ENCODE data around the gene SNPH.

The SNPH gene

DNA sequence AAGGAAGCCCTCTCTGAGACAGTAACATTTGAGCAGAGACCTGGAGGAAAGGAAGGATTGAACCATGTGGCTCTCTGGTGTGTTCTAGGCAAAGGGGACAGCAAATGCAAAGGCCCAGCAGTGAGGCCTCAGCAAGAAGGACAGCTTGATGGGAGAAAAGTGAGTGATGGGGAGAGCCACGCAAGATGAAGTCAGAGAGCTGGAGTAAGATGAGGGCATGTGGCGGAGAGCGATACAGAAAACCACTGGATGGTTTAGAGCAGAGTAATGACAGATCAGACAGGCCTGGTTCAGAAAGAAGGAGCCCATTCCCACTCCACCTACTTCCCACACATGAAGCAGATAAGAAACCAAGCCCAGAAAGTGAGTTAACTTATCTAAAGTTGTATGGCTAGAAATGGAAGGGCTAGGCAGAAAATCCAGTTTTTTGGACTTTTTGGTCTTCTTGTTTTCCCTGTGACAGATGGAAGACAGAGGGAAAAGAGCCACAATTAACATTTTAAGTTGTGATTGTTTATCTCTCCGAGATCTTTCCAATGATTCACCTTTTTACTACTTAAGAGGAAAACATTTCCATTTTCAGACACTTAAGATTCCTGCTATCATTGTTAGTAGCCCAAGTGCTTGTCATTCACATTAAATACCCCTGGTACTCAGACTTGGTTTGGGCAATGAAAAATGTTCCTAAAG is 723 bp upstream of the SNPH start:
- no peak for DNase-seq

DNA sequence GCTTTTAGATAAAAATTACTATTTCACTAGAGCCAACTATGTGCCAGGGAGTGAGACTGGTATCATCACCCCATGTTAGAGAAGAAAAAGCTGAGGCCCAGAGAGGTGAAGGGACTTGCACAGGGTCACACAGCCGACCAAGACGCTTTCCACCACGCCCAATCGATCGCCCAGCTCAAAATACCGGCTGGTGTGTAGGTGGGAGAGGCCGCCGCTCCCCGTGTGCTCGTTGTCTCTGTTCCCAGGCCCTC is 253 bp upstream of the SNPH start:
- no peak for DNase-seq

DNA sequence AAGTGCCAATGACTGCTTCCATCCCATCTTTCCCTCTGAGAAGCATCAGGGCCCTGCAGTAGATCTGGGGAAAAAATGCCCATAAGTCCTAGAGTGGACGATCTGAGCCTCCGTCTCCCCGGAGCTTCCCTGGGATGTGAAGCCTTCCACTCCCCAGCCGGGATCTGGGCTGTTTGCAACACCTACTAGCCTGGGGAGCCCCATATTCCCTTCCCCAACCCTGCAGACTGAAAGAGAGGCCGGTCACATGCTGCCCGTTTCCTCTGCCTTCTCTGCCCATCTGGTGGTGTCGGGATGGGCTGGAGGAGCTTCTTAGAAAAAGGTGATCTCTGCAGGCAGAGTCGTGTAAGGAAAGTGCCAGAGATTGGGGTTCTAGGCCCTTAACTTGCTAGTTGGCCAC is 1.1 kb downstream of the SNPH start:
- no peak for DNase-seq

DNA sequence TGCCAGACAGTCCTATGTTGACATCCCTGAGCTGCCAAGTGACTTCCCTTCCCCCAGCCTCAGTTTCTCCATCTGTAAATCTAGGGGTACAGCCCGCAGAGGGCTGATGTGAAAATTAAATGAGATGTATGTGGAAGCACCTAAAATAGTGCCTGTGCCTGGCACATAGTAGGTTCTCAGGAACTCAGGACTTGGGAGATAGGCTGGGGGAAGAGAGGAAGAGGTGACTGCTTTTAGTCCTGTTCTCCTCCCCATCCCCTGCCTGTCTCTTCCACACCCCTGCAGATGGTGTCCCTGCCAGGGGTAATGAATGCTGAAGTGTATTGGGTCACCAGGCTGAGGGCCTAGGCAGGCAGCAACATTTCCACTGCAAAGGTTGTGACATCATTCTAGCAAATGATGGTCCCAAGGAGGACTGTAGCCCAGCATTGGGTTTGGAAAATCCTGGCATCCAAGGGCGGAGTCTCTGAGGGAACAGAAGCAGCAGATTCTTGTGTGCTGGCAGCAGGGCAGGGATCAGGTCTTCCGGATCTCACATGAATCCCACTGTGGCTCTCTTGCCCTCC is 1.8 kb downstream of the SNPH start:
- DNase-seq: no peak

DNA sequence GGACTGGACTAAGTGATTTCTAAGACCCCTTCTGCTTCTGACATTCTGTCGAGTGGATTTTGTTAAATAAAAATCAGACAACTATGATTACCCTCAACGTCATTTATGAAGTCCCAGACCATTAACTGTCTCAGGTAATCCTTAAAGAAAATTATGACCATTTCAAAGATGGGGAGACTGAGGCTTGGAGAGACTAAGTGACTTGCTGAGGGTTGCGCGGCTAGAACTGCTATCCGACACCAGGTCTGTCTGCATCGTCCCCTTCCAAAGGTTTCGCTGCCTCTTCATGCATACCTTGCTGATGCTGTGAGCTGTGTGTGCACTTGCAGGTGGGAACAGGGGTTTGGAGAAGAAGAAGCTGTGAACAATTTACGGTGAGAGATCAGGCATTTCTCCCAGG is 3.1 kb downstream of the SNPH start:
- DNase-seq: no peak

DNA sequence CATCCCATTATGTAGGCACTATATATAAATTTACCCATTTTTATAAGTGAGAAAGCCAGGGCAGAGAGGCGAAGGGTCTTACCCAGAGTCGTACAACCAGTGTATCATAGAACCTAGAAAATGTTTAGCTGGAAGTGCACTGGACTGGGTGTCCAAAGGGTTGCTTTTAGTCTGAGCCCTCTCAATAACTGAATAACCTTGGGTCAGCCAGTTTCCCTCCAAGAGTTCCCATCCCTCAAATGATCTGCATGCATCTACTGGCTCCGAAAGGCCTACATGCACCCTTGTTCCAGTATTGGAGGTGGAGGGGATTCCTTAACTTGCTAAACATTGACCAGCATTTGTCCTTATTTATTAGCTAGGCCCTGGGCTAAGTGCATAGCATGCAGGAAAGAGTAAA is 3.8 kb downstream of the SNPH start:
- DNase-seq: no peak

DNA sequence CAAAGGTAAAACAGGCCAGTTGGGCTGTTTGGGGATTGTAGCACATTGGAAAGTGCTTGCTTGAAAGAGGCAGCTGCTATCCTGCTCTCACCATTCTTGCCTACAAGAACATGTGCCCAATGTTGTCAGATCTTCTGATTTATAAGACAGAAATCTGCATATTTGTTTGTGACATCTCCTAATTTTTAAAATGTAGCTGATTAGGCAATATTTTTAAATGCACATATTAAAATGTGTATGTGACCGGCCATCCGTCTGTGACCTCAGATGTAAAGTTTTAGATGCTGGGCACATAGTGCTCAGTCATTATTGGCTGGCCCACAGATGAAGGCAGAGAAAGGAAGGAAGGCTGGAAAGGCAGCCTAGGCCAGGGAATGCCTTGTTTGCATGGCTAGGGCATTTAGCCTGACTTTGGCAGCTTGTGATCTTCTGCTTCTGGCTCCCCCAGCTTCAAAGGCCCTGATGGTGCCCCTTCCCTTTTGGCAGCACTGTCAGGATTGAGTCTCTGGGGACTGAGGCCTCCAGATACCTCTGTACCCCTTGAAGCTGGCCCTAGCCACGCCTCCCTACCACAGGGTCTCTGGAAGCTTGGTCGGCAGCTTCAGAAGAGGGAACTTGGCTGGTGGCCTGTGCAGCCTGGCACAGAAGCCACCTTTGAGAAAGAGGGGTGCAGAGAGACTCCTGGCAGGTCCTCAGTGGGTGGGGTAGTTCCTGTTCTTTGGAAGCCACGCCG is 6.4 kb downstream of the SNPH start:
- DNase-seq: no peak

DNA sequence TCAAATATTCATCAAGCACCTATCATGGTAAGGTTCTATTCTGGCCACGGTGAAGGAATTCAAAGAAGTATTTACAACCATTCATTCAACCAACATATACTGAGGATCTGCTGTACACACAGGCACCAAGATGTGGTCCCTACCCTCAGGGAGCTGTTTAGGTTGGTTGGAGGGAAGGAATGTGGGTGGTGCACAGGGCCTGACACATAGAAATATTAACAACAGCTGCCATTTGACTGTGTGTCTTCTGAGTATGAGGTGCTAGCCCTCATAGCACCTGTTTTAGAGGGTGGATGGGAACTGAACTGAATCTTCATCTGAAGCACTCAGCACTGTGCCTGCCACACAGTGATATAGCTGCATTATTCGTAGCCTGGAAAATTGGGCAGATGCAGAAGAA is 7.3 kb downstream of the SNPH start:
- DNase-seq: no peak

DNA sequence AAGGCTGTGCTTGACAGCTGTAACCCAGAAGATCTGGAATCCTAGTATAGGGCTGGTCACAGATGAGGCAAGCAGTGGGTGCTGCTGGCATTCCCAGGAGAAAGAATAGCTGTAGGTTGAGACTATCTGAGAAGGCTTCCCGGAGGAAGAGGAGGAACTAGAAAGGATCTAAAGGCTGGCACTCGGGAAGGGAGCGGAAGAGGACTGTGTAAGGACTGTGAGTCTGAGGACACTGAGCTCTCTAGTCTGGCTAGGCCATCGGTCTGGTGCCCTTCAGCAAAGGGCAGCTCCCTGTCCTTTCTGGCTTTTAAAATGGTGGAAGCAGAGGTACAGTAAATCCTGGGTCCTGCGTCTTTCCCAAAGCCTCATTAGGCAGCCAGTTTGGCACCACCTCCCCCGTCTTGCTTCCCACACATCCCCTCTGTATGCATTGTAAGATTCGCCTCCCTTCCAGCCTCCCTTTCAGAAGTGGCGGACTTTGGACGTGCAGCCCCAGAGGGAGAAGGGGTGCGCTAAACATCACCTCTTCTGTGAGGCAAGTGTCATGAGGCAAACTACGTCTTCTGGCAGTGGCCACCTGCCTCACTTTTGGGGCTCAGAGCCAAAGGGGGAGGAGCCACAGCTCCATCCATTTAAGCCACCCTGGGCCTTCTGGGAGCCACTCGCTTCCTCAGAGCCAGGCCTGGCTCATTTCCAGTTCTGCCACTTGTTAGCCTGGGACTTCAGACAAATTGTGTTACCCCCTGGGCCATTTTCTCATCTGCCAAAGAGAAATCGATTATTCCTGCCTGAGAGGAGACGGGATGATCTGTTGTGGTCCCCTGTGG is 8.6 kb downstream of the SNPH start:
- DNase-seq: peak; percentile 84

DNA sequence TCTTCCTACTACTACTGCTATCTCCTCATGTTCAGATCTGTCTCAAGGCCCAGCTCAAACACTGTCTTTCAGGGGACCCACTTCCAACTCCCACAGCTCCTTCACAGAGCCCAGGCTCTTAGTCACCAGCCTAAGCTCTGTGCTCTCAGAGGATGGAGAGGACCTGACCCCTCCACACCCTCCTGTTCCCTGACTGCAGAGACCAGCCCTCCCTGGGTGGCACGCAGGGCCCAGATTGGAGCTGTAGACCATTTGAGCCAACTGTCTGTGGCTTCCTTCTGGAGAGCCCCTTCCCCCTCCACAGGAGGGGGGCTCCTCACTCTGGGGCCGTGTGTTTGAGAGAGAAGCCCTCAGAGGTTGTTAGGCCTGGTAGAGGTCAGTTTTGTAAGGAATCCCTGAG is 9.8 kb downstream of the SNPH start:
- DNase-seq: no peak

DNA sequence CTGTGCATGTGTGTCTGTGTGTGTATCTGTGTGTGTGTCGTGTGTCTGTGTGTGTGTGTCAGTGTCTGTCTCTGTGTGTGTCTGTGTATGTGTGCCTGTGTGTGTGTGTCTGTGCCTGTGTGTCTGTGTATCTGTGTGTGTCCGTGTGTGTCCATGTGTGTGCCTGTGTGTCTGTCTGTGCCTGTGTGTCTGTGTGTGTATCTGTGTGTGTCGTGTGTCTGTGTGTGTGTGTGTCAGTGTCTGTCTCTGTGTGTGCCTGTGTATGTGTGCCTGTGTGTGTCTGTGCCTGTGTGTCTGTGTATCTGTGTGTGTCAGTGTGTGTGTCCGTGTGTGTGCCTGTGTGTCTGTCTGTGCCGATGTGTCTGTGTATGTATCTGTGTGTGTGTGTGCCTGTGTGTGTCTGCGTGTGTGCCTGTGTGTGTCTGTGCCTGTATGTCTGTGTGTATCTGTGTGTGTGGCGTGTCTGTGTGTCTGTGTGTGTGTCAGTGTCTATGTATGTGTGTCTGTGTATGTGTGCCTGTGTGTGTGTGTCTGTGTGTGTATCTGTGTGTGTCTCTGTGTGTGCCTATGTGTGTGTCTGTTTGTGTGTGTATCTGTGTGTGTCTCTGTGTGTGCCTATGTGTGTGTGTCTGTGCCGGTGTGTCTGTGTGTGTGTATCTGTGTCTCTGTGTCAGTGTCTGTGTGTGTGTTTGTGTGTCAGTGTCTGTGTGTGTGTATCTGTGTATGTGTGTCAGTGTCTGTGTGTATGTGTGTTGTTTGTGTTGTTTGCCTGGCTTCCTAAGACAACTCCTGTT is 11.6 kb downstream of the SNPH start:
- DNase-seq: no peak

DNA sequence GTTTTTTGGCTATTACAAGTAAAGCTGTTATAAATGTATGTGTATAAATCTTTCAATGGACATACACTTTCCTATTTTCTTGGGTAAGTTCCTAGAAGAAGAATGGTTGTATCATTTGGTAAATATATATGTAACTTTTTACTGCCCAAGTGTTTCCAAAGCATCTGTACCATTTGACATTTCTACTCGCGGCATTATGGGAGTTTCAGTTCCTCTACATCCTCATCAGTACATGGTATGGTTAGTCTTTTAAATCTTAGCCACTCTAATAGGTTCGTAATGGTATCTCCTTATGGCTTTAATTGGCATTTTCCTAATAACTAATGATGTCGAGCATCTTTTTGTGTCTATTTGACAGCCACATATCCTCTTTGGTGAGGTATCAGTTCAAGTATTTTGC is 12.9 kb downstream of the SNPH start:
- DNase-seq: no peak

DNA sequence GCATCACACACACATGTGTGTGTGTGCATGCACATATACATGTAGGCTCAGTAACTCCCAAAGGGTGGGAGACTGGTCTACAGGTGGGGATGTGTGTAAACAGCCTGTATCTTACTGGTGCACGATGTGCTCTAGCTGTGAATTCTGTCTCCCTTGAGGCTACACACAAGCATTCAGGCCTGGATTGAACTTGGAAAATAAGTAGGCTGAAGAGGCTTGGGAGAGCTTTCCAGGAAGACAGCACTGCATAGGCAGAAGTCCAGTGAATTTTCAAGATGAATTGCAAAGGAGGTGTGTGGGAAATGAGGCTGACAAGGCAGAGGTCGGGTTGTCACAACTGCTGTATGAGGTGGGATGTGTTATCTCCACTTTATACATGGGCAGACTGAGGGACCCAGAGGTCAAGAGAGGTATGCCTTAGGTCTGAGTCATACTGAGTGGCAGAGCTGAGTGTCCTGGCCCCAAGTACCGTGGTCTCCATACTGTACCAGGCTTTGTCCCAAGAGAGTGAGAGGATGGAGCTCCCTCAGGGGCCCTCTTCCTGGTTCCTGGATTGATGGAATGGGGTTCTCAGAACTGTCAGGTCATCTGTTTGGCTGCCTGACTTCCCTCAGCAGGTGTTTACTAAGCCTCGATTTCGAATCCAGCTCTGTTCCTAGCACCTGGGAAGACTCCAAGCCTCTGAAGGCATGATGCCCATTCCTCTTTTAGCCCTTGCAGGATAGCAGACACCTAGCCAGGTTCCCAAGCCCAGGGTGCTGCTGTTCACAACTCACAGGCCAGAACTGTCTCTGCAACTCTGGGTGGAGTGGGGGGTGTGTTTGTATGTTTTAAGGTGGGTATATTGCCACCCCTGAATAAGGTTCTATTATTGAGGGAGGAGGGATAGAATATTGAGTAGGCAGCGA is 14.4 kb downstream of the SNPH start:
- DNase-seq: no peak

DNA sequence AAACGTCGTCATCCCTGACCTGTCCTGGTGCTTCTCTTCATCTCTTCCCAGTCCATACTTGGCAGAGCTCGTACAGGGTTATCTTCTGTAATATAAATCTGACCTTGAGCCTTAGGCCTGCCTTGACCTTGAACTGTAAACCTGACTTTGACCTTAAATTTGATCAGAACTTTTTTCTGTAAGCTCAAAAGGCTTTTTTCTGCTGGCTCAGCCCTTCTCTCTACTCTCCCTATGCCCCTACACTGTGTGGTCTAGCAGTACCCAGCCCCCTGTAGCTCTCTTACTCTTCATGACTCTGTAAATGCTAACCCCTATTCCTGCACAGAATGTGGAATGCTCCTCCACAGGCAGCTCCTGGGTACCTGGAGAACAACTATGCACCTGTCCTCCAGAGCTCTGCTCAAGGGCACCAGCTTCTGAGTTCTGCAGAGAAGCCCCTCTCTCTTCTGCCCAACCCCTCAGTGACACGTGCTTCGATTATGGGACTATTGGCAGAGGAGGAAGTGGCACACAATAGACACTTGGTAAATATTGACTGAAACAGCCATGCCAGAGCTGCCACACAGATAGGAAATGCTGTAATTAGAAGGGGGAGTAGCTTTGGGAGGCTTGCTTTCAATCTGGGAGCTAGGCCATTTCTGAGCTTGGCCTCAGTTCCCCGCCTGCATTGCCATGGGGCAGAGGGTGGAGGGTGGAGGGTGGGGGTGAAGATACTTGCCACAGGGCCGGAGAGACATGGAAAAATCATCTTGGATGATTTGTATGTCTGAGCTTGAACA is 15.4 kb downstream of the SNPH start:
- peak; percentile 81 for DNase-seq

DNA sequence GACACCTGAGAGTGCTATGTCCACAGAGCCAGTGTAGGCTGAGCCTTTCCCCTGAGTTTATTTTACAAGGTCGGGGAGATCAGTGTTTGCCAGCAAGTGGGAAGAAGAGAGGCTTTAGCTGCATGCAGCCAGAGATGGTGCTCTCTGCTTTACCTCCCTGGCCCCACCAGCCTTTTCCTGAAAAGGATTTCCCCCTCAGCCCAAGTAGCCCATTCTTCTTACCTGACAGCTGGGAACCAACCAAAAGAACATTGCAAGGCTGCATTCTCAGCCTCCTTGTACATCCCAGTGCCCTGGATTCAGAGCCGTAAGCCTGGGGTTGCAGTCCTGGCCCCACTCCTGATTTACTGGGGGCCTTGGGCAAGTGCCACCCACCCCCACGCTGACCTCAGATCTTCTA is 16.9 kb downstream of the SNPH start:
- no peak for DNase-seq

DNA sequence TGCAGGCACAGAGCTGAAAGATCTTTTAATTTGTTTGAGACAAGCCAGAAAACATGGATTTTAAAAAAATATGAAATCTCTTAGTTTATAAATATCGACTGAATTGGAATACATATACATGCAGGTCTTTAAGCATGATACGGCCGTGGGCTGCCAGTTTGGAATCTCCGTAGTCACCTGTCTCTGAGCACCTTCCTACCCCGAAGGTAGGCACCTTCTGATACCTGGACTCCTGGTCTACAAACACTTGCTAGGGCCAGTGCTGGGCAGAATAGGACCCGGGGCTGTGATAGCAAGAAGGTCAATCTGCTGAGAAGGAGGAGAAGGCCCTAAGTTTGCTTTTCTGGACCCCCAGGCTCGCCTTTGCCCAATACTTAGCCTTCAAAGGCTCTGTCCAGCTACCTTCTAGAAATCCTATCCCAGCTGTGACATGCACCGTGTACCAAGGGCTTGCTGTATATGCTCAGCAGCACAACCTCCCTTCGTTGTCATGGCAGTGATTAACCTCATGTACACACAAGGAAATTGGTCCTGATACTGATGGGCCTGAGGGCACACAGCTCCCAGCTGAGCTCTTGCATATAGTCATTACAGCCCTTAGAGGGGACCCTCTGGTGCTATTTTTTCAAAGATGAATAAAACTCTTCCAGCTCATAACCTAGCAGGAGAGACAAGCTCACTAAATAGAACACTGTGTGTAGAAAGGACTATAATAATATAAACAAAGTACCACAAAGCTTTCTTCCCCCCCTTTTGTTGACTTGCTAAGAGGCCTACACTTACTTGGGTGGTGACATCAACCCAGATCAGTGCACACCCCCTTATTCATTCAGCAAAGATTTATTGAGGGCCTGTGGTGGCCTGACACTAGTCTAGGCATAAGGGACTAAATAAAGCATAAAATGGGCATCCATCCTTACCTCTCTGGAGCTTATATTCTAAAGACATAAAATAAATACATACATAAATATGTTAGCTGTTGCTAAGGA is 17.7 kb downstream of the SNPH start:
- peak; percentile 71 for DNase-seq

DNA sequence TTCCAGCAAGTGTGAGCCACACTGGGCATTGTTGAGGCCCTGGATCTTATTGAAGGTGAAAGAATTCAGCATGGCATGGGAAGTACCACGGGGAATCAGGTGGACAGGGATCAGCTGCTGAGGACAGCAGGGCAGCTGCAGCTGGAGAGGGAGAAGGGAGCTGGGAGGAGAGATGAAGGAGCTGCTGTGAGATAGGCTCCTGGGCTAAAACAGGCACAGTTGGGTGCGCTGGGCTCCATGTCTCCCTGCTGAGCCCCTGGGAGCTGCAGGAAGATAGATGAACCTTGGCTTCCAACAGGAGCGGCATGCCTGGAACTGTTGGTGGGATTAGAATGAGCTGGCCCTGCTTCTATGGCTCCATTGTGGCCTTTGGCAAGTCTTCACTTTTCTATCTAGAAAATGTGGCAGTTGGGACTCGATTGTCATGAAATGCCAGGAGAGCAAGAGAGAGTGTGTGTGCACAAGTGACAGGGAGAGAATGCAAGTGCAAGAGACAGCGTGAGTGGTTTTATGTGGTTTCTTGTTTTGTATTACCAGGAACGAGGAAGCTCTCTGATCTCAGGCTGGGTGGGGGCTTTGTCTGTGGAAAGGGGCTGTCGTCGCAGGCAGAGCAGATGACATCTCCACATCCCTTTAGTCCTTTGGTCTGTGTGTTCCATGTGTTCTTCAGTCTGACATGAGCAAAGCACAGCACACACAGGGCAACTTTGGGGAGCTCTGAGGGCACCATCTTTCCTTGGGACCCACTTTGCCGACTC is 20.4 kb downstream of the SNPH start:
- peak; percentile 12 for DNase-seq

DNA sequence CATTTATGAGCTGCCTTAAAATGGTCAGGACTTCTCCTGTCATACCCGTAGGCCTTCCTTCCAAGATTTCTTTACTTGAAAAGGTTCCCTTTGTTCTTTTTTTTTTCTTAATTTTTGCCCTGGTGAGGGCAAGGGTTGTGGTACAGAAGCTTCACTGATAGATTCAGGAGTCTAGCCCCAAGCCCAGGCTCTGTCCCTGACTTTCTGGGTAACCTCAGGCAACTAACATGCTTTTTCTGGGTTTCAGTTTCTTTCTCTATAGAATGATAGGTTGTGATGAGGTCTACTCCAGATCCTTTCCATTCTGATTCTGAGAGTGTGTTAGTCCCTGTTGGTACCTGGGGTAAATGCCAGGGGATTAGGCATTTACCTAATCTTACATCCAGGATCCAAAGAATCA is 21.2 kb downstream of the SNPH start:
- DNase-seq: no peak

Measured in NCI-H69 (cell line).